Ureter (tissue), 1 donor: Measurements from ENCODE around the gene PSMD1. TPM values are rescaled to one million over a fixed set of nuclear protein-coding genes. Genes with fewer than 3 reads are reported as not detected.
"Not testable (repeated sequence)": the region's sequence is repeated elsewhere in the genome, so short reads cannot be mapped to it uniquely, and the experiment has no call there.

Source experiments
- DNase-seq: peaks from one replicate; pipeline ENCODE4 v3.0.0-alpha.2; 2020; ENCODE audit warnings: low spot score
- total RNA-seq: library from RNA; stranded (reverse); gene quantifications from one replicate; pipeline ENCODE4 v1.2.4, GENCODE V29; 2023
- donor health status: DM: yes; HTN: yes; CAD: no.

The PSMD1 gene
- total RNA-seq, 1 donor from 2014 or later, result 102 TPM

DNA sequence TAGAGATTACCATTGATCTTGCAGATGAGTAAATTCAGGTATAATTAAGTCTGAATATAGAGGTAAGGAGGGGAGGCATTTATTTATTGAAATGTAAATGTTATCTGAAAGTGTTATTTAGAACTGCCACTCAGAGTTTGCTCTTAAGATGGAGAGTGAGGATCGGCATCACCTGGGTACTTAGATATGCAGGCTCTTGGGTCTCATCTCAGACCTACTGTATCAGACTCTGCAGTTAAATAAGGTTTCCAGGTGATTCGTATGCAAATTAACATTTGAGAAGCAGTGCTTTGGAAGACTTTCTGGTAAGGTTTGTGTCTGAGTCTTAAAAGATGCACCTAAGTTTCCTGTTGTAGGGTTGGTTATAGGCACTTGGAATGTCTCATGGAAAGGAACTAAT, 59.0 kb downstream of the PSMD1 start:
- DNase-seq, result no peak

DNA sequence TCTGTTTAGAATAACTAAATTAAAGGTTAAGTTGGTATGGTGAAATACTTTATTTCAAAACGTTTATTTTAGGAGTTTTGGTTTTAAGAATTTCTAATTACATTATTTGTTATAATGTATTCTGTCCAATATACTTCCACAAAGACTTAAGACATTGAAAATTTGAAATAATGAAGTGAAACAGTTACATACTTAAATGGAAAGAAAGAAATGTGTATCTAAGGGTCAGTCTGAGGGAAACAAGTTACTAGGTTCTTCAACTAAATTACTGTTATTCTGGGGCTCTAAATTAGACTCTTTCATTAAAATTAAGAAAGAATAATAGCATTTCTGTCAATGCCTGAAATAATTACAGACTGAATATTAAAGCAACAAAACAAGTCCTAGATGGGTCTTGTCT, 60.5 kb downstream of the PSMD1 start:
- DNase-seq, result no peak

DNA sequence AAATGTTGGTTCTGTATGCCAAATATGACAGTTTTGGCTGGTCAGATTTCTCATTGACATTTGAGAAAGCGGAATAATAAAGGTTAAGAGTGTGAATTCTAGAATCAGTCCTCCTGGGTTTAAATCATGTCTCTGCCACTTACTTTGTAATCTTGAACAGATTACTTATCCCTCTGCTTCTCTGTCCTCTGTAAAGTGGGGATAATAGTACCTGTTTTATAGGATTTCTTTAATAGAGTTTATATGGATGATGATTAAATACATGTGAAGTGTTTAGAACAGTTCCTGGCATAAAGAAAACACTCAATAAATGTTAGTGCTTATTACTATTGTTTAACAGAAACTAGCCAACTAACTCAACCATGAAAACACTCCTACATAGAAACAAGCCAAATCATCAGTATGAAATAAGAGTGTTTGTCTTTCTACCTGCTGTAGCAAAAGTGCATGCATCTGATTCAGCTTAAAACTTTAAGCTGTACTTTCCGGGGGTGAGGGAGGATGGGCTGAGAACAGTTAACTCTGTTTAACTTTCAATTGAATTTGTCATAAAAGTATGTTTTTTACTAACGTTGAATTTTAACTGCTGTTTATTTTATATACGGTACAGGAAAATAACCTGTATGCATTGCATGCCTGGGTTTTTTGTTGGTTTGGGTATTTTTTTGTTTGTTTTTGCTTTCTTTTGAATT, 61.4 kb downstream of the PSMD1 start:
- DNase-seq, result no peak

DNA sequence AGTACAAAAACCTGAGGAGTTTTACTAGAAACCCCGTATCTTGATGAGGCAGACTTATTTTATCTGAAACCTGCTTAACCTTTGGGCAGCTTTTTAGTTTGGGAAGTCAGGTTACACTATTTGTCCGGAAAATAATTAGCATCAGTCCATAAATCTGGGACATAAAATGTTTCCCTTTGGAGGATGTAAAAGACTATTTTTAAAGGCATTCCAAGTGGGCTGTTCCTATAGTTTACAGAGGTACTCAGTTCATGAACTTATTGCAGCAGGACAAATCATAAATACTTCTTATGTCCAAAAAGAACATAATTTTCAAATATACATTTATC, 61.9 kb downstream of the PSMD1 start:
- no peak for DNase-seq

DNA sequence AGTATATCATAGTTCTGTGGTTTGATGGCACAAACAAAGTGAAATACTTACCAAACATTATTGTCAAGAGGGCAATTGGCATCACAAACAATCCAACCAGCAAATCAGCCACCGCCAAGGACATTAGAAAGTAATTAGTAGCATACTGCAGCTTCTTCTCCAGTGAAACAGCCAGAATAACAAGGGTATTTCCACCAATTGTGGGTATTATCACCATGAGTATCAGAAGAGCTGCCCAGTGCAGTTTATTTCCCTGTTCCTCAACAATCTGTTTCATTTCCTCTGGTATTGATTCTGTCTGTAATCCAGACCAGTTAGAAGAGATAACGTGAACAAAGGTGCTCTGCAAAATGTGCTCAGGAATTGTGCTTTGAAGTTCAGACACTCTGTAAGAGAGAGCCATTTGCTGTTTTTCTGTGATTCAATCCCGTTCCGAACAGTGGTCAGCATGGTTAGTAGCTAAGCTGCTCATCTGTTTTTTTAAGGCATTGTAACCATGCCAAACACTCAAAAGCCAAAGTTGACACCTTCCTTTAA, 66.8 kb downstream of the PSMD1 start:
- DNase-seq, result no peak

DNA sequence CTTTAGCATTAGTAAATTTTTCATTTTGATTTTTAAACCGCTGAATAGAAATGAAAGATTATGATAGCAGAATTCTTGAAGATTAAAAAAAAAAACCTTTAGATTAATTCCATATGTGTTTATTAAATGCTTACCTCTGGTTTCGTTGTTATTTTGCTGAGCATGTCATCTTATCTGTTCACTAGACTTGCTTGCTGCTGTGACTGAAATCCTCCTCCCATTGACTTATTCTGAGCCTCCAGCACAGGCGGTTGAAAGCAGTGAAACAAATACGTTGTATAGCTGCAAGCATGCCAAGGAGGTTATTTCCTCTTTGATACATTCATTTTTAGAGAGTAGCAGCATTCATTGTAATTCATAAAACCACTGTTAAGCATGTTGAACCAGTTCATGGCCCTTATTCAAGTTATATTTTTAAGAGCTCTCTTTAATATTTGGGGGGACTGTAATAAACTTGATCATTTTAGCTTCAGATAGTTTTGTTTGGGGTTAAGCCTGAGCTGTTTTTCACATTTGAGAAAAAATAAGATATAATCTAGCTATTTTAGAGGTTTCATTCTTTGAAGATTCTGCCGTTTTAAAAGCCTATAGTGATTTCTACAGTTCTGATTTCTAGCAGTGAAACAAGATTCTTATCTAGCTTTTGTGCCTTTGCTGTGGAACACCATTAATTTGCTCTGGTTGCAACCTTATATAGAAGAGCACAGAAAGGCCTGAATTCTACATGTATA, 68.3 kb downstream of the PSMD1 start, which contains the start of gene HTR2B:
TSS of gene HTR2B (minus strand) at position 205 of the 731 bp plus-strand sequence. CDS start 1,278 bp downstream, outside the sequence.
- no peak for DNase-seq

DNA sequence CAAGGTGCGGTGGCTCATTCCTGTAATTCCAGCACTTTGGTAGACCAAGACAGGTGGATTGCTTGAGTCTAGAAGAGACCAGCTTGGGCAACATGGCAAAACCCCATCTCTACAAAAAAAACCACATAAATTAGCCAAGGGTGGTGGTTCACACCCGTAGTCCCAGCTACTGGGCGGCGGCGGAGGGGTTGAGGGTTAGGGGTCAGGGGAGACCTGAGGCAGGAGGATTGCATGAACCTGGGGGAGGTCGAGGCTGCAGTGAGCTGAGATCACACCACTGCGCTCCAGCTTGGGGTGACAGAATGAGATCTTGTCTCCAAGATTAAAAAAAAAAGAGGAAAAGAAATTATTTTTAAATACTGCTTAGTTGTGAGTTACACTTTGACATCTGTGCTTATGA, 69.5 kb downstream of the PSMD1 start:
- DNase-seq, result no peak

DNA sequence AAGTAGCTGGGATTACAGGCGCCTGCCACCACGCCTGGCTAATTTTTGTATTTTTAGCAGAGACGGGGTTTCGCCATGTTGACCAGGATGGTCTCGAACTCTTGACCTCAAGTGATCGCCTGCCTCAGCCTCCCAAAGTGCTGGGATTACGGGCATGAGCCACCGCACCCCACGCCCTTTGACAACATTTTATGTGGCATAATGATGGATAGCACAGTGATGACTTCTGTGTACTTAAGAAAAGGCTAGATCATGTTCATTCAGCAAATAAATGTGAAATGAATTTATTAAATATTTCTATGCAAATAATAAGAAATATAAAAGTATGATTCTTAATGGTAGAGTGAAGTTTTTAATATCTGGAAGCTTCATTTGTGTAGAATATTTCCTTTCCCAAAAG, 70.8 kb downstream of the PSMD1 start:
- DNase-seq, result no peak

DNA sequence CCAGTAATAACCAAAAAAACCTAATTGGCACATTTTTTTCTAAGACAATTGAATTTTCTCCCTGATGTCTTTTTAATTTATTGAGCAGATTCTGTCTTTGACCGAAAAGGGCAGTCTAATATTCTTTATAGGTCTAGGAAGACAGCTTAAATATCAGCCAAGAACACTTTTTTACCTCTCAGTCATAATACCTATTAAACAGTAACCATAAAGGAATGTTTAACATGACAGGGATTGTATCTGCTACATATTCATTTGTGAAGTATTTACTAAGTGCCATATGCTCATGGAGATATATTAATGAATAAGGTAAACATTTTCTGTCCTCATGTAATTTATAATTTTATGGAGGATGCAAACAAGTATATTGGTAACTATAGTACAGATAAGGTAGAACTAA, 71.3 kb downstream of the PSMD1 start:
- DNase-seq, result no peak

DNA sequence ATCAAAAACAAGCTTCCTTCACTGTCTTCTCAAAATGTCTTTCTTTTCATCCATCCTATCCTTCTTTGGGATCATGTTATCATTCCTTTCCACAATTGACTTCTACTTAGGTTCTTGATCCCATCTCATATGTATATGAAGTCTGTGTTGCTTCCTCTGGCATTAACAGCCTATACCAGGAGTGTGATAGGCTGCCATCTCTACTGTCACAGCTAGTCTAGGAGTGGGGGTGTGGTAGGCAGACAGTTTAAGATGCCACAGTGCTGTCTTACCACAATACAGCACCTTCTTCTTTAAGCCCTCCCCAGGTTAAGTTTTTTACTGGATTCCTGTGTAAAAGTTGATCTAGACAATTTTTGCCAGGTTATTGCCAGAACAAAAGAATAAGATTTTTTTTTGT, 71.9 kb downstream of the PSMD1 start:
- DNase-seq, result no peak

DNA sequence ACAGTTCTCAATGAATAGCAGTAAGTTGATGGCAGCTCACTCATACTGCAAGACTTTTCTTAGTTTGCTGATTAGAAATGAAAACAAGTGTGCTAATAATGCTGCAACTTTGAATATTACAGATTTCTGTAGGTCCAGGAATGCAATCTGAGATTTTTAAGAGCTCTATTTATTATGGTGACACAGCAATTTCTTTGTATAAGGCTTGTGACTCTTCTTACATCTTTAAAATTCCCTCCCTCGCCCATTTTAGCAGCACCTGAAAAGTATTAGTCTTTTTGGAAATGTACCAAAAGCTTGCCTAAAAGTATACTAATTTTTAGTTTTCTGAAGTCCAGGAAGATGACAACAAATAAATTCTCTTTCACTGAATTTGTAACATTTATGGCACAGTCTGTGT, 72.5 kb downstream of the PSMD1 start:
- DNase-seq, result no peak

DNA sequence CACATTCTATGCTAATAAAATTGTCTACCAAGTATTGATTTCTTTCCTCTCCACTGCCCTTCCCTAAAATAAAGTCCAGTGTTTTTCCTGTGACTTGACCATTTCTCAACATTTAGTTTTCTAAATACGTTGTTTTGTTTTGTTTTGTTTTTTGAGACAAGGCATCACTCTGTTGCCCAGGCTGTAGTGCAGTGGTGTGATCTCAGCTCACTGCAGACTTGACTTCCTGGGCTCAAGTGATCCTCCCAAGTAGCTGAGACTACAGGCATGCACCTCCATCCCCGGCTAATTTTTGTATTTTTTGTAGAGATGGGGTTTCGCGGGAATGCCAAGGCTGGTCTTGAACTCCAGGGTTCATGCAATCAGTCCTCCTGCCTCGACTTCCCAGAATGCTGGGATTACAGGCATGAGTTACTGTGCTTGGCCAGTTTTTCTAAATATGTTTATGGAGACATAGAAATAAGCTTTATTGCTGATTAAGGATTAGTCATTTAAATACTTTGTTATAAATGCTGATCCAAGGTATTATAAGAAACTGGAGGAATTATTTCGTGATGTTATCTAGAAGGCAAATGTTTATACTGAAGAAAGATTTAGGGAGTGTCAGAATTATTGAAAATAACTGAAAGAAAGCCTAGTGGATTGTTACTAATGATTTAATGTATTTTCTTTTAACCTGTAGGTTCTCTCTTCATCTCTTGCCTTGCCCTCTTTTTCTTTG, 73.8 kb downstream of the PSMD1 start:
- DNase-seq, result no peak

DNA sequence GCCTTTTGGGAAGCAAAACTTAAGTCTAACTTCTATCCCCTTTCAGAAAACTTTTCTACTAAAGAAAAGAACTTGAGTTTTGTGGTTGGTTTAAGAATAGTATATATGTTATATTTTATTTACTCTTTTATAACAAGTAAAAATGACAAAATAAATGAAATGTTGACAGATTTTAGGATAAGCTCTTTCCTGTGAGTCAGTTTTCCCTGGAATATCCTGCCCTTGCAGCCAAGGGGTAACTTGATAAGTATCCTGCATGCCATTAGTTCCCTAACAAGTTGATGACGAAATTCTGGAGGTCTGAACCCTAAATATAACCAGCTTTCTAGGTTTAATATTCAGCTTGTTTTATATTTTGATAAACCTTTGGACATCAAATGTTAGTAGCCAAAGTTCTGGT, 75.5 kb downstream of the PSMD1 start:
- DNase-seq, result no peak

DNA sequence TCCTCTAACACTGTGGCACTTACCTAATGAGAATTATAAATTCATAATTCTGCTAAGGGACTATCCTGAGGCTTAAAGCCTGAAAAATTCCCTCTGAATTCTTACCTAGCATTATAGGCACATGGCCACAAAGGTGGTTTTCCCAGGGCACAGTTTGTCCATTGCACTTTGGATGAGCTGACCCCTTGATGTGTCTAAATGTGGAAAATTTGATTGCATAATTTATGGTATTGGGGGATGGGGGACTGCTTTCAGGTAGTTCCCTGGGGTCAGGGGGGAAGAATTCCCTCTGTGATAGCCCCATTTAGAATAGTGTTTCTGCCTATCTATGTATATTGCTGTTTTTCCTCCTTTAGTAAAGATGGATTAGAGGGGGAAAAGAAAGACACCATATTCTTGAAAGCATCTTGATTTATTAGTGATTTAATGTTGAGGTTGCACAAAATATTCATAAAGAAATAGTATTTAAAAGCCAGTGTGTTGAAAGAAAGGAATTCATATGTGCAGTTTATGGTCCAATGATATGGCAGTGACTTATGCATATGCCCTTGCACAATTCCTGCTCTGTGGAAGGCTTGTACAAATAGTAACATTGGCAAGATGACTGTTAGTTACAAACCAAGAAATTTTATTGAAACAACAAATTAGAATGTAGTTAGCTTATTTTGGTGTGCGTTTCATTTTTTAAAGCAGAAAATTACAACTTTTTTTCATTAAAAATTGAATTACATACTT, 76.9 kb downstream of the PSMD1 start:
- no peak for DNase-seq

DNA sequence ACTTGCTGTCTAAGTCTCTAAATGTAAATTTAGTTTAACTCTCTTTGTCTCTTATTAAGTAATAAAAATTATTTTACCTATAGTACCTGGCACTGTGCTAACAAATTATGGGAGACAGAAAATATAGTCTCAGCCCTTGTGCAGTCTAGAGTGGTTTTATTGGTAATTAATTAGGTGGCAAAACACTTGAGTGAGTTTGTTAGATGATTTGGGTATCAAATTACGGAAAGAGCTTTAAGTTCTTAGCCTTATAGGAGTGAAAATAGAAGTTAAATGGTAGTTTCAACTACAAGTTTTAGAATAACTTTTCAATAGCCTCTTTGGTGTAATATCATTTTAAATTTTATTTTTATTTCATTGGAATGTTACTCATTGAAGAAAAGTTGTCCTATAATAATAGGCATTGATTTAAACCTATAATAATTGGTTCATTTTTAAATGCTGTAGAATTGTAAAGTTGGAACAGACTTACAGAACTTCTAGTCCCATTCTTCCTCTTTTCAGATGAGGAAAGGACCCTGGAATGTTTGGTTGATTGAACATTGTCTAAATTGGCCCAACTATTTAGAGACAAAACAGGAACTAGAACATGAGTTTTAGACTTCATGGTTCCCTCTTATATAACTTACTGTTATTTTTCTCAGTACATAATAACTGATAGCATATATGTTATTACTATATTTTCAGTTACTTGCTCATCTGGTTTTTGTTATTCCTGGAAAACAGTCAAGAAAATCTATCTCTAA, 78.4 kb downstream of the PSMD1 start:
- no peak for DNase-seq

DNA sequence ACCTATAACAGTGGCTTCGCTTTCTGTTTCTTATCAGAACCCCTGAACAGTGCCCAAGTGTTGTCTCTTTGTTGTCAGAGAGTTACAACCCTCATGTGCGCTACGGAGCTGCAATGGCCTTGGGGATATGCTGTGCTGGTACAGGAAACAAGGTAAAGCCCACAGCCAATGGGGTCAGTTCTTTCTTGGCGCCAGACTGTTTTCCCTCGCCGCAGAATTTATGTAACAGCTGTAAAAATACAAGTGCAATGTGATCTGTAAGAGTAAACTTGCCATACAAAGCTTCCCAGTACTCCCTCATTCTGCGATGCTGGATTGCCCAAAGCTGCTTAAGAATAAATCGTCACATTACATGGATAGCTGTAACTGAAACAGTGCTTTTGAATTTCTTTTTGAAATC, 82.0 kb downstream of the PSMD1 start:
- DNase-seq, result no peak

DNA sequence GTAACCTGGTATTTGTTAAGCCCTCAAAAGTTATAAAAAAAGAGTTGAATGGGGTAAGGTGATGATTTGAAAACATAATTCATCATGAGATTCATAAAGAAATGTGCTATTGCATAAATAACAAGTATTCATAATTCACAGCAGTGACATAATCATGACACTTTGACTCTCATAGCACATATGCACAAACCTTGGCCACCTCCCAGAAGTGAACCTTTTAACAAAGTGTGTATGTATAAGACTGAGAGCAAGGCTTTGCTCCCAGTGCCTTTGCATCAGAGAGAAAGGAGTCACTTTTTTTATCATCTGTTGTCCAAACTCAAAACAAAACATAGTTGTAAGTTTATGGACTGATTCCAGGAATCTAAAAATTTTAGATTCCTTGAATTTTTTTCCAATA, 83.1 kb downstream of the PSMD1 start:
- no peak for DNase-seq

DNA sequence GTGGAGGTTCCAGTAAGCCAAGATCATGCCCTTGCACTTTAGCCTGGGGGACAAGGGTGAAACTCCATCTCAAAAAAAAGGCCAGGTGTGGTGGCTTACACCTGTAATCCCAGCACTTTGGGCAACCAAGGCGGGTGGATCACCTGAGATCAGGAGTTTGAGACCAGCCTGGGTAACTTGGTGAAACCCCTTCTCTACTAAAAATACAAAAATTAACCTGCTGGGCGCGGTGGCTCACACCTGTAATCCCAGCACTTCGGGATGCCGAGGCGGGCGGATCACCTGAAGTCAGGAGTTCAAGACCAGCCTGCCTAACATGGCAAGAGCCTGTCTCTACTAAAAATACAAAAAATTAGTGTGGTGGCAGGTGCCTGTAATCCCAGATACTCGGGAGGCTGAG, 84.1 kb downstream of the PSMD1 start:
- DNase-seq, result not testable (repeated sequence)

DNA sequence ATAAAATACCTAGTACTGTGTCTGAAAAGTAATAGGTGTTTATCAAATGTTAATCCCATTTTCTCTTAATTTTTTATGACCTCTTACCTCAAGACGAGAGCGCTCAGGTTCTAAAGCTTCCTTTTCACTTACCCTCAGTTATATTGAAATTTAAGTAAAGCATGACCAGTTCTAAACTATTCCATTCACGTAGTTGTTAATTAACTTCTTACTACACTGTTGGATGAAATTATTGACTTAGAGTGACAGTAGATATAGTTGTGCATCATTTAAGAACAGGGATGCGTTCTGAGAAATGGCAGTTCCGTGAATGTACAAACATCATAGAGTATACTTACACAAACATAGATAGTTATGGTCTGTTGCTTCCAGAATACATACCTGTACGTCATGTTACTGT, 88.2 kb downstream of the PSMD1 start:
- no peak for DNase-seq

DNA sequence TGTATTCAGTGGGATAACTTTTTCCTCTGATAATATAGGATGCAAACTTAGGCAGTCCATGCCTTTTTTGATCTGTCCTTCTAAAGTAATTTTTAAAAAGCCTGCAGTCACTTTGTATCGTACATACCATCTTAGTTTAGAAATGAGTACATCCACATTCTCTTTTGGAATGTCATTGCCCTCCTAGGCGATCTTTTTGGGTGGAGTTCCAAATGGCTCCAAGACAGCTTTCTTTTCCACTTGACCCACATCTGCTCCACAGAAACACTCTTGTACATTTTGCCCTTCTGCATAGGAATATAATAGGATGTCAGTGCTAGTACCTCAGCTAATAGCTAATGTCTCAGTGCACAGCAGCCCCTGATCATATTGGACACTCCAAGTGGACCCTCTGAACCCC, 90.0 kb downstream of the PSMD1 start:
- DNase-seq, result no peak

DNA sequence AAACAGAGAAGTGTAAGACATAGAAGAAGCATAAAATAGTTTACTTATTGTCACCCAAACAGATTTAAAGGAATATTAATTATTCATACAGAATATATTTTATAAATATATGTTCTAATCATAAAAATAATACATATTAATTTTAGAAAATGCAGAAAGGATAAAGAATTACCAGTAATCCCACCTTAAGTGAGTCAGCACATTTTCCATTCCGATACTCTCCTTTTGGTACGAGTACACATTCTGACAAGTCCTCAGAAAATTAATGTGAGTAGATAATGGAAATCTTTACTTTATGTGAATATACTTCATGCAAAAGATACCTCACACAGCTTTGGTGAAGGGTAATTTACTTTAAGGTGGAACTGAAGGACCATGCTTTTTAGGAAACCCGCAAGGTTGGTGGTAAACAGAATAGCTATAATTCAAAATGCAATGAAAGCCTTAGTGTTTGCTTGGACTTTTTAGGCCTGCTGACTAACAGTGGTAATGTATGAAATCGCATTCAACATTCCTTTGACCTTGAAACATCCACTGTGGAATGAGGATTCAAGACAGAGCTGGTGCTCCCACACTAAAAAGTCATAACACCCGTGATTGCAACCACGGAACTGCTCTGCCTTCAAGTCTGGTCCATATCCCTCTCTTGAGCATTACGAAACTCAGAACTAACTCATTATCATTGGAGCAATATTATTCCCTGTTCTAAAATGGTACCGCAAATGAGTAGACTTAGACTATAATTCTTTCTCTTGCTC, 96.3 kb downstream of the PSMD1 start:
- no peak for DNase-seq
